Esophagus (tissue), 2 donors: ENCODE results near the gene MYLK2. TPM values are rescaled to one million over a fixed set of nuclear protein-coding genes. Genes with fewer than 3 reads are reported as not detected.

ENCODE experiments used
- H3K27ac ChIP-seq, 2 donors: one replicate each; pipeline ENCODE4 v1.5.1; 2013; ENCODE audit warnings: low read depth in 2 of 2, mild to moderate bottlenecking in 2 of 2, inconsistent platforms in 1 of 2, low read length in 1 of 2, moderate library complexity in 1 of 2
- H3K27me3 ChIP-seq, 2 donors: one replicate each; pipeline ENCODE4 v1.6.1; 2013; ENCODE audit warnings: low read length in 2 of 2, control low read depth in 1 of 2, mild to moderate bottlenecking in 1 of 2; ENCODE audit not compliant: insufficient read depth in 2 of 2, control insufficient read depth in 1 of 2
- H3K36me3 ChIP-seq, 2 donors: one replicate each; pipeline ENCODE4 v1.6.1; 2013; ENCODE audit warnings: low read length in 1 of 2; ENCODE audit not compliant: control insufficient read depth in 2 of 2, insufficient read depth in 2 of 2
- H3K4me1 ChIP-seq, 2 donors: one replicate each; pipeline ENCODE4 v1.6.1; 2013; ENCODE audit warnings: low read length in 1 of 2; ENCODE audit not compliant: control insufficient read depth in 2 of 2, insufficient read depth in 2 of 2
- H3K4me3 ChIP-seq, 2 donors: one replicate each; pipeline ENCODE4 v1.5.1; 2013; ENCODE audit warnings: low read length in 2 of 2, mild to moderate bottlenecking in 2 of 2, low read depth in 1 of 2, moderate library complexity in 1 of 2
- H3K9me3 ChIP-seq, 2 donors: one replicate each; pipeline ENCODE4 v1.6.1; 2013; ENCODE audit warnings: mild to moderate bottlenecking in 2 of 2, low read depth in 1 of 2, low read length in 1 of 2, moderate library complexity in 1 of 2; ENCODE audit not compliant: control insufficient read depth in 2 of 2, insufficient read depth in 1 of 2
- WGBS, 2 donors: extraction: QIAGEN DNeasy Blood & Tissue Kit; methylation state at CpG; one replicate each; pipeline ENCODE4 v1.1.7; 2013; 5-methylcytosine and 5-hydroxymethylcytosine counted together
- polyA plus RNA-seq, 2 donors: library from polyadenylated mRNA; stranded (reverse); fragments of 200-250 nt; gene quantifications; one replicate each; pipeline ENCODE4 v1.2.3, GENCODE V29; 2013
- donor health status: healthy with polysubstance abuse.
- donor health status: Bipolar disorder and iron deficiency.

Gene MYLK2
- polyA plus RNA-seq, 2 donors: 0.08 to 0.11 TPM

DNA sequence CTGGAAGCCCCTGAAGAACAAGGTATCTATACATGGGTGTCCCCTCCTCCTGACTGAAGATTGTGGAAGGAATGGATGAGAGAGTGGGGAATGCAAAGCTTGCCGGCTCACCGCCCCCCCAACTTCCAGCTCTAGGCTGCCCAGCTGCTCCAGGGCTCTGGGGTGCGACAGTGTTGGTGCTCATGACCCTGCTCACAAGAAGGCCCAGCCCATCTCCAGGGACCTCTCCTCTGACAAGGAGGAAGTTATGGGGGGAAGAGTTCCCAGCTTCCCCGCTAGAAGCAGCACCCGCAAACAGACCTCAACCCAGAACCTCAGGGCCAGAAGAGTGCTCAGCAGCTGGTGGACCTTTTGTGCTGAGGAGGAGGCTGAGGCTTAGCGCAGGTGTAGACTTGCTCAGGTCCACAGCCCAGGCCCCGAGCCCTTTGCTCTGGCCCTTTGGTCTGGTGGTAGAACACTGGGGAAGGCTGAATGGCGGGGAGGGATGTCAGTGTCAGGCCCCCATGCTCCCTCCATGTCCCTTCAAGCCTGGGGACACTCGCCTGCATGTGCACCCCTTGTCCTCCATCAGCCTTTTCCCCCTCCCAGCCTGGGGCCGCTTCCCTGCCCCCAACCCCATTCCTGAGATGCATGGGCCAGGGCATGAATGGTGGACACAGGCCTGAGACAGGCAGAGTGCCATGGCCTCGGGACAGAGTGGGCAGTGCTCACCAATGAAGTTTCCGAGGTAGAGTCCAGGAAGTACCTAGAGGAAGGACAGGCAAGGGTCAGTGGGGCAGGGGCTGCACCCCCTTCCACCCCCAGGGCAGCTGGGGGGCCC is 49.9 kb downstream of the MYLK2 start:
- no peaks in the 10 kb centered on the region for H3K27me3 ChIP-seq
- no peak overlapping the region for H3K4me3 ChIP-seq
- no peaks in the 10 kb centered on the region for H3K9me3 ChIP-seq
- no peaks in the 10 kb centered on the region for H3K4me1 ChIP-seq
- no peaks in the 10 kb centered on the region for H3K36me3 ChIP-seq
- H3K27ac ChIP-seq: no peak overlapping the region
- WGBS, 2 donors: 80 to 81% methylated on average over 12 of the region's 12 CpGs

DNA sequence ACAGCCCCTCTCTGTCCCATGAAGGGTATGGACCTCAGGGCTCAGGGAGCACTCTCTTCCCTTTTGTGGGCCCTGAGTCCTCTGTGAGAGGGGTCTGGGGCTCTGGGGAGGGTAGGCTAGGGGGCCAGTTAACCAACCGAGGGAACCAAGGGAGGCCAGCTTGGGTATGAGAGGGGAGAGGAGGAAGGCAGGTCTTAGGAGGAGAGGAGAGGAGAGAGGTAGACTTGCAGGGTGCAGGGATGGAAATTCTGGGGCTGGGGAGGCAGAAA is 50.5 kb downstream of the MYLK2 start:
- WGBS, 2 donors: 8 to 44% methylated on average over 1 of the region's 1 CpG
- no peak overlapping the region for H3K27ac ChIP-seq
- H3K4me3 ChIP-seq: peak overlapping the region in 1 of 2 donors; percentile 53

GRCh38 chr20:31869942-31870725 is 51.0 kb downstream of the MYLK2 start, which contains the start of the genes DUSP15 and TTLL9:
TSS of gene DUSP15 (minus strand) at chr20:31870527. CDS start at chr20:31870337, 190 bp downstream.
TSS of gene TTLL9 (plus strand) at chr20:31870634. CDS start at chr20:31871127, 493 bp downstream.
- Histone ChIP-seq H3K36me3 (no peaks in the 10 kb centered on the region), H3K9me3 (no peaks in the 10 kb centered on the region), H3K4me3 (peak within 1 kb of the TSS; percentile 52 to 53), H3K27ac (peak within 1 kb of the TSS in 1 of 2 donors; percentile 30), H3K27me3 (no peaks in the 10 kb centered on the region), H3K4me1 (no peaks in the 10 kb centered on the region)
- WGBS, 2 donors: 1% methylated on average over 74 to 80 of the region's 80 CpGs

More for the DNA sequence above, 50.5 kb downstream of the MYLK2 start:
- Histone ChIP-seq H3K36me3 (no peaks in the 10 kb centered on the region), H3K4me1 (no peaks in the 10 kb centered on the region), H3K9me3 (no peaks in the 10 kb centered on the region), H3K27me3 (no peaks in the 10 kb centered on the region)

- Histone ChIP-seq H3K9me3 (no peaks in the 10 kb centered on the region), H3K27ac (peak overlapping the region in 1 of 2 donors; percentile 30)
Observed at GRCh38 chr20:31870726-31871617, 51.8 kb downstream of the MYLK2 start.

GRCh38 chr20:31871618-31871954 is 52.4 kb downstream of the MYLK2 start:
- Histone ChIP-seq H3K4me1 (no peaks in the 10 kb centered on the region), H3K9me3 (no peaks in the 10 kb centered on the region), H3K4me3 (no peak overlapping the region), H3K27ac (no peak overlapping the region), H3K27me3 (no peaks in the 10 kb centered on the region), H3K36me3 (no peaks in the 10 kb centered on the region)
- 95 to 100% methylated on average over 1 of the region's 1 CpG for WGBS, 2 donors

More at GRCh38 chr20:31870726-31871617, 51.8 kb downstream of the MYLK2 start:
- no peaks in the 10 kb centered on the region for H3K27me3 ChIP-seq
- 9 to 10% methylated on average over 18 to 24 of the region's 24 CpGs for WGBS, 2 donors
- H3K4me1 ChIP-seq: no peaks in the 10 kb centered on the region
- H3K36me3 ChIP-seq: no peaks in the 10 kb centered on the region
- peak overlapping the region; percentile 52 to 53 for H3K4me3 ChIP-seq

- WGBS, 2 donors: 90 to 91% methylated on average over 6 of the region's 6 CpGs
- Histone ChIP-seq H3K9me3 (no peaks in the 10 kb centered on the region), H3K27me3 (no peaks in the 10 kb centered on the region)
Observed at GRCh38 chr20:31872406-31872805, 53.2 kb downstream of the MYLK2 start.

GRCh38 chr20:31875671-31876070 is 56.5 kb downstream of the MYLK2 start:
- no peaks in the 10 kb centered on the region for H3K36me3 ChIP-seq
- no peak overlapping the region for H3K4me3 ChIP-seq
- H3K9me3 ChIP-seq: no peaks in the 10 kb centered on the region
- H3K27me3 ChIP-seq: no peaks in the 10 kb centered on the region
- H3K27ac ChIP-seq: no peak overlapping the region
- 66 to 72% methylated on average over 2 of the region's 2 CpGs for WGBS, 2 donors
- no peaks in the 10 kb centered on the region for H3K4me1 ChIP-seq

More at GRCh38 chr20:31872406-31872805, 53.2 kb downstream of the MYLK2 start:
- Histone ChIP-seq H3K4me3 (no peak overlapping the region), H3K27ac (no peak overlapping the region), H3K36me3 (no peaks in the 10 kb centered on the region), H3K4me1 (no peaks in the 10 kb centered on the region)

DNA sequence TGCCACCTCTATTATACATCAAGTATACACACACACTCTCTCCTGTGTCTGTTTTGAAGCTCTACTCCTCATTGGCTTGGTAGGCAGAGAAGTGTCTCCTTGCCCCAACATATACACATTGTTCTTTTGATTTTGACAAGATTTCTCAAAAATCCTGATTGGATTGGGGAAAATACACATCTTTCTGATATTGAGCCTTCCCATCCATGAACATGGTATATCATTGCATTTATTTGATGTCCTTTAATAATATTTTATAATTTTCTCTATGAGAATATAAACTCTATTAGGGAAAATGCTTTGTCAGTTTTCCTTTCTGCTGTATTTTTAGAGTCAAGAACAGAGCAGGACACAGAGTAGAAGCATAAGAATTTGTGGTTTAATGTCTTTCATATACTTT is 58.5 kb downstream of the MYLK2 start:
- no peaks in the 10 kb centered on the region for H3K9me3 ChIP-seq
- no peak overlapping the region for H3K4me3 ChIP-seq
- no peaks in the 10 kb centered on the region for H3K4me1 ChIP-seq
- no peaks in the 10 kb centered on the region for H3K36me3 ChIP-seq
- no peak overlapping the region for H3K27ac ChIP-seq
- H3K27me3 ChIP-seq: no peaks in the 10 kb centered on the region
